Vagina (tissue), 2 donors: ENCODE measurements around the gene ADCY5. TPM values are rescaled to one million over a fixed set of nuclear protein-coding genes. Genes with fewer than 3 reads are reported as not detected.

Experiments
- DNase-seq, 2 donors: peaks; one replicate each; pipeline ENCODE4 v3.0.0-alpha.2; 2017; ENCODE audit errors: extremely low spot score in 2 of 2
- H3K27ac ChIP-seq: fragments of 200-600 bp; sonication (generic); one replicate; pipeline ENCODE4 v1.5.1; 2019
- H3K27me3 ChIP-seq: fragments of 200-600 bp; sonication (generic); one replicate; pipeline ENCODE4 v1.5.1; 2019
- H3K36me3 ChIP-seq, 2 donors: fragments of 200-600 bp; sonication (generic); one replicate each; pipeline ENCODE4 v1.5.1; 2017 to 2019
- H3K4me1 ChIP-seq: fragments of 200-600 bp; sonication (generic); one replicate; pipeline ENCODE4 v1.5.1; 2019
- H3K4me3 ChIP-seq, 2 donors: fragments of 200-600 bp; sonication (generic); 1 replicate in 1 of 2; 2 replicates in 1 of 2; pipeline ENCODE4 v1.5.1; 2016 to 2019
- H3K9me3 ChIP-seq: fragments of 200-600 bp; sonication (generic); one replicate; pipeline ENCODE4 v1.5.1; 2019
- POLR2A ChIP-seq, 2 donors: fragments of 450-650 bp; IDR thresholded peaks; one replicate each; pipeline ENCODE4 v1.6.1; 2017; ENCODE audit warnings: antibody characterized with exemption in 2 of 2, mild to moderate bottlenecking in 2 of 2, moderate library complexity in 2 of 2
- POLR2AphosphoS5 ChIP-seq, 2 donors: sonication (generic); formaldehyde crosslinking; IDR thresholded peaks; one replicate each; pipeline ENCODE4 v1.9.0; 2017; ENCODE audit warnings: antibody characterized with exemption in 2 of 2, mild to moderate bottlenecking in 2 of 2, low read depth in 1 of 2; ENCODE audit not compliant: insufficient read depth in 1 of 2
- intact Hi-C: fragments of 100-400 bp; cut with DNase I; formaldehyde crosslinking; loops from one replicate; pipeline ENCODE4 v1.15.1; 2023
- total RNA-seq: library from RNA; depleted of rRNA; stranded (reverse); fragments of >200 nt; gene quantifications from one replicate; pipeline ENCODE4 v1.2.3, GENCODE V29; 2016
- TF ChIP-seq, protein P1 (sequence below), 3 experiments: fragments of 450-650 bp in 2 of 3; fragments of 200-600 bp in 1 of 3; sonication (generic) in 1 of 3; IDR thresholded peaks; one replicate each; pipeline ENCODE4 v1.5.1; 2017 to 2019; ENCODE audit warnings: antibody characterized with exemption in 3 of 3, mild to moderate bottlenecking in 2 of 3, moderate library complexity in 2 of 3

Gene ADCY5
- total RNA-seq, 1 donor from 2014 or later, result 16.7 TPM

DNA sequence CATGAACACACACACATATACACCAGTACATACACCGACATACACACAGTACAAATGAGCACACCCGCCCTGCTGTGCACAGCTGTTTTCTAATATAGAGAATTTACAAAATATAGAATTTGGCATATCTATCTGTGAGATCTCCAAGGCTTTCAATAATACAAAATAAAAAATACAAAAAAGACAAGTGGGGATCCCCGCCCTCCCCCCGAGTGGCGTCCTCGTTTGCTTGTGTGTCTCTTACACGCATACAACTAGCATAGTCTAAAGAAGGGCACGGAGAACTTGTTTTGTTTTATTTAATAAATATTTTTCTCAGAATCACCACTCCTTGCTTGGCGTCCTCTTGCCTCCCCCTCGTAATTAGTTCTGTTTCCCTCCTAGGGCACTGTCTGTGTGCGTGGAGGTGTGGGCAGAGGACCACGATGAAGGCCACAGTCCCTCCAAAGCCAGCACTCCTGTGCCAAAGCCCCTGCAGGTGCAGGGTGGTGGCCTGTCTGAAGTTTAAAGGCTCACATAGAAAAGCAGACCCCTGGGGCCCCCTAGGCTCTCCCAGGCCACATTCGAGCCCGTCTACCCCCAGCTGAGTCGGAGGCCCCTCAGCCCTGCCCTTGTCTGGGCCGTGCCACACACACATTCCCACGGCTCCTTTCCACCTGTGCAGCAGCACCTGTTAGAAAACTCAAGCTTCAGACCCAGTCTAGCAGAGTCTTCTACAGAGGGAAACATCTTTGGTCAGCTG, 165.1 kb downstream of the ADCY5 start:
- TF ChIP-seq POLR2AphosphoS5 (IDR thresholded peaks at IDR 0.05; ENCODE audit: insufficient read depth in 1 of 2, low read depth in 1 of 2) (no peak), POLR2A (IDR thresholded peaks at IDR 0.05) (no peak)
- TF ChIP-seq, protein P1, sequence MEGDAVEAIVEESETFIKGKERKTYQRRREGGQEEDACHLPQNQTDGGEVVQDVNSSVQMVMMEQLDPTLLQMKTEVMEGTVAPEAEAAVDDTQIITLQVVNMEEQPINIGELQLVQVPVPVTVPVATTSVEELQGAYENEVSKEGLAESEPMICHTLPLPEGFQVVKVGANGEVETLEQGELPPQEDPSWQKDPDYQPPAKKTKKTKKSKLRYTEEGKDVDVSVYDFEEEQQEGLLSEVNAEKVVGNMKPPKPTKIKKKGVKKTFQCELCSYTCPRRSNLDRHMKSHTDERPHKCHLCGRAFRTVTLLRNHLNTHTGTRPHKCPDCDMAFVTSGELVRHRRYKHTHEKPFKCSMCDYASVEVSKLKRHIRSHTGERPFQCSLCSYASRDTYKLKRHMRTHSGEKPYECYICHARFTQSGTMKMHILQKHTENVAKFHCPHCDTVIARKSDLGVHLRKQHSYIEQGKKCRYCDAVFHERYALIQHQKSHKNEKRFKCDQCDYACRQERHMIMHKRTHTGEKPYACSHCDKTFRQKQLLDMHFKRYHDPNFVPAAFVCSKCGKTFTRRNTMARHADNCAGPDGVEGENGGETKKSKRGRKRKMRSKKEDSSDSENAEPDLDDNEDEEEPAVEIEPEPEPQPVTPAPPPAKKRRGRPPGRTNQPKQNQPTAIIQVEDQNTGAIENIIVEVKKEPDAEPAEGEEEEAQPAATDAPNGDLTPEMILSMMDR (IDR thresholded peaks at IDR 0.05), result no peak
- H3K27ac ChIP-seq, result no peak overlapping the region
- H3K4me1 ChIP-seq, result no peaks in the 10 kb centered on the region
- DNase-seq, result peak in 1 of 2 donors; percentile 16
- no peaks in the 10 kb centered on the region for H3K27me3 ChIP-seq
- no peak overlapping the region for H3K4me3 ChIP-seq
- no peaks in the 10 kb centered on the region for H3K36me3 ChIP-seq
- no peaks in the 10 kb centered on the region for H3K9me3 ChIP-seq
- intact Hi-C loops, result no loop called here

DNA sequence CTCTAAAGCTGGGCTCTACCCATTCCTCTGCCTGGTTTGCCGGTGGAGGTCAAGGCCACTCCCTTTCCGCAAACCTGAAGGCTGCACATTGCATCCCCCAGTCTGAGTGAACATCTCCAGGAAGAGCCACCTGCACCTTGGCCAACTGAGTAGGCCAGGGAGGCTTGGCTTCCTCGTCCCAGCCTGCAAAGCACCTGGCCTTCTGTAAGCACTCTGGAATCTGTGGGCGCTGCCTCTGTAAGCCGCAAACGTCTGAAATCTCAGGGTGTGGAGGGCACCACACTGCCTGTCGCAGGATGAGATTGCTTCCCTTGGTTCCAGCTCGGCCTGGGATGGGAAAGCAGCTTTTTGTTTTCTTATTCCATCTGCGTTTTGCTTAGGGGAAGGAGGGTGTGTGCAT, 165.8 kb downstream of the ADCY5 start:
- Histone ChIP-seq H3K27ac (no peak overlapping the region), H3K36me3 (no peaks in the 10 kb centered on the region), H3K27me3 (no peaks in the 10 kb centered on the region), H3K9me3 (no peaks in the 10 kb centered on the region), H3K4me3 (no peak overlapping the region), H3K4me1 (no peaks in the 10 kb centered on the region)
- TF ChIP-seq POLR2A (IDR thresholded peaks at IDR 0.05), result no peak
- TF ChIP-seq, protein P1 (IDR thresholded peaks at IDR 0.05), result no peak
- TF ChIP-seq POLR2AphosphoS5 (IDR thresholded peaks at IDR 0.05; ENCODE audit: insufficient read depth in 1 of 2, low read depth in 1 of 2), result no peak
- DNase-seq, result no peak
- intact Hi-C loops, result no loop called here

DNA sequence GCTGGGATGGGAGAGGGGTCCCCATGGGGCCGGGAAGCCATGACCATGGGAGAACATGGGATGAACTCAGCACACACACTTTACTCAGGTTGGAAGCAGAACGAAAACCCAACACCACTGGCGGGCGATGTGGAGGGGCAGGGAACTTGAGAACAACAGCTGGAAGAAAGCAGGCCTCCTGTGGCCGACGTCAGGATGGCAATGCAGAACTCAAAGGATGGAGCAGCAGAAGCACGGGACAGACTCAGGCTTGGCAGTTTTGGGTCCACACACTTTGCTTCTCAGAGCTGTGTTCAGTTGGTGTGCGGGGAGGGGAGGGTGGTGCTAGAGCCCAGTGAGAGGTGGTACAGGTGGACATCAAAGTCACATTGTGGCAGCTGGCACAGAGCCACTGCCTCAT, 166.4 kb downstream of the ADCY5 start:
- H3K9me3 ChIP-seq, result no peaks in the 10 kb centered on the region
- H3K27me3 ChIP-seq, result no peaks in the 10 kb centered on the region
- no peak for TF ChIP-seq POLR2A (IDR thresholded peaks at IDR 0.05)
- TF ChIP-seq, protein P1 (IDR thresholded peaks at IDR 0.05), result no peak
- no peaks in the 10 kb centered on the region for H3K4me1 ChIP-seq
- DNase-seq, result no peak
- no peaks in the 10 kb centered on the region for H3K36me3 ChIP-seq
- no peak overlapping the region for H3K4me3 ChIP-seq
- intact Hi-C loops, result no loop called here
- H3K27ac ChIP-seq, result no peak overlapping the region

DNA sequence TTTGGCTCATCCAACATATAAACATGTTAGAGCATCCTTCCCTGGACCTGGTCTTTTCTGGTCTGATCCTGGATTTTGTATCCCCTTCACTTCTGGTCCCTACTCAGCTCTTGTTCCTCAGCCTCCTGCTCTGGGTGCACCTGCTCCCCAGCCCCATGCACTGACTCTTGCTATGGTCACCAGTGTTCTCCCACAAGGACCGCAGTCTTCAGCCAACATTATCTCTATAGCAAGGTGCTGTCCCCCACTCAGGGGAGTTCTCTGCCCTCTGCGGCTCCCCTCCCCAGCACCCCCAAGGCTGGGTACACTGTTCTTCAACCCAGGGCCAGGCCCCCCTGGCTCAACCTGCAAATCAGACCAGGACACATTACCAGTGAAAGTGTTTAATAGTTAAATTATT, 167.0 kb downstream of the ADCY5 start:
- intact Hi-C loops, result no loop called here
- Histone ChIP-seq H3K27ac (no peak overlapping the region), H3K4me3 (no peak overlapping the region), H3K27me3 (no peaks in the 10 kb centered on the region), H3K4me1 (no peaks in the 10 kb centered on the region), H3K9me3 (no peaks in the 10 kb centered on the region), H3K36me3 (no peaks in the 10 kb centered on the region)
- no peak for DNase-seq
- TF ChIP-seq, protein P1 (IDR thresholded peaks at IDR 0.05), result no peak
- TF ChIP-seq POLR2A (IDR thresholded peaks at IDR 0.05), result no peak
- TF ChIP-seq POLR2AphosphoS5 (IDR thresholded peaks at IDR 0.05; ENCODE audit: insufficient read depth in 1 of 2, low read depth in 1 of 2), result no peak

DNA sequence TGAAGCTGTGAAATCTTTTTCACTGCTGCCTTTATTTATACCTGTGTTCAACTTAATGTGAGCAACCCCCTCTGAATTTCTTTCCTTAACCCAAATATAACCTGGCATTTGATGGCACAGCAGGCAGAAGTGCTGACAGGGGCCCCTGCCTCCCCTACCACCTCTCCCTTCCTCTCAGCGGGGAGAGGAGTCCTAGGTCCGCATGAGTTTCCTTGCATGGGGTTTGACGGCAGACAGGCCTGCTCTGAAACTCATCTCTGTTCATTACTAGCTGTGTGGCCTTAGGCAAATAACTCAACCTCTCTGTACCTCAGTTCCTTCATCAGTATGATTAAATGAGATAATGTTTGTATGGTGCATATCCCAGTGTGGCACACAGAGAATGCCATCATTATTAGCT, 167.5 kb downstream of the ADCY5 start:
- Histone ChIP-seq H3K27ac (no peak overlapping the region), H3K4me3 (no peak overlapping the region), H3K36me3 (no peaks in the 10 kb centered on the region), H3K4me1 (no peaks in the 10 kb centered on the region), H3K9me3 (no peaks in the 10 kb centered on the region), H3K27me3 (no peaks in the 10 kb centered on the region)
- intact Hi-C loops, result no loop called here
- TF ChIP-seq, protein P1 (IDR thresholded peaks at IDR 0.05), result no peak
- no peak for TF ChIP-seq POLR2AphosphoS5 (IDR thresholded peaks at IDR 0.05; ENCODE audit: insufficient read depth in 1 of 2, low read depth in 1 of 2)
- no peak for TF ChIP-seq POLR2A (IDR thresholded peaks at IDR 0.05)
- no peak for DNase-seq
